Breast epithelium (tissue), 4 donors: ENCODE data around the gene THPO. TPM values are rescaled to one million over a fixed set of nuclear protein-coding genes. Genes with fewer than 3 reads are reported as not detected.
A peak's percentile ranks its signal among the peaks of the same experiment; 100 is the strongest.

Experiments used
- DNase-seq, 2 donors: peaks; one replicate each; pipeline ENCODE4 v3.0.0-alpha.2; 2019; ENCODE audit warnings: low spot score in 2 of 2
- H3K27ac ChIP-seq, 2 donors: fragments of 200-600 bp; sonication (generic) in 1 of 2; one replicate each; pipeline ENCODE4 v1.5.1; 2016 to 2019; ENCODE audit warnings: mild to moderate bottlenecking in 1 of 2
- H3K27me3 ChIP-seq, 2 donors: fragments of 200-600 bp; sonication (generic) in 1 of 2; one replicate each; pipeline versions ENCODE4 v1.5.1 to v1.6.0; 2017 to 2019; ENCODE audit warnings: control low read depth in 1 of 2, mild to moderate bottlenecking in 1 of 2
- H3K36me3 ChIP-seq: fragments of 200-600 bp; one replicate; pipeline ENCODE4 v1.5.1; 2019
- H3K4me1 ChIP-seq, 2 donors: fragments of 200-600 bp; sonication (generic); one replicate each; pipeline ENCODE4 v1.5.1; 2016 to 2019; ENCODE audit warnings: control low read depth in 1 of 2
- H3K4me3 ChIP-seq, 3 donors: fragments of 200-600 bp; sonication (generic); 1 replicate in 2 of 3; 2 replicates in 1 of 3; pipeline ENCODE4 v1.5.1; 2016 to 2019; ENCODE audit warnings: mild to moderate bottlenecking in 3 of 3, moderate library complexity in 2 of 3
- H3K9me3 ChIP-seq, 2 donors: fragments of 200-600 bp; sonication (generic) in 1 of 2; one replicate each; pipeline ENCODE4 v1.5.1; 2016 to 2019; ENCODE audit warnings: control low read depth in 1 of 2
- POLR2A ChIP-seq: fragments of 450-650 bp; IDR thresholded peaks from one replicate; pipeline ENCODE4 v1.6.1; 2016; ENCODE audit warnings: antibody characterized with exemption, mild to moderate bottlenecking, moderate library complexity
- POLR2AphosphoS5 ChIP-seq, 3 donors: sonication (generic); formaldehyde crosslinking; IDR thresholded peaks; one replicate each; pipeline ENCODE4 v1.6.1; 2017; ENCODE audit warnings: antibody characterized with exemption in 3 of 3
- intact Hi-C: fragments of 100-400 bp; cut with DNase I; formaldehyde crosslinking; loops from one replicate; pipeline ENCODE4 v1.15.1; 2023; ENCODE audit warnings: low total_unique reads
- total RNA-seq, 3 donors: library from RNA; depleted of rRNA; stranded (reverse); fragments of >200 nt; gene quantifications; one replicate each; pipeline ENCODE4 v1.1.0, GENCODE V29; 2016
- TF ChIP-seq, protein P1 (sequence below), 3 donors: fragments of 450-650 bp; IDR thresholded peaks; one replicate each; pipeline ENCODE4 v1.5.1; 2016 to 2017; ENCODE audit warnings: antibody characterized with exemption in 3 of 3, mild to moderate bottlenecking in 3 of 3, moderate library complexity in 3 of 3

Gene THPO
- total RNA-seq, 3 donors from 2014 or later: 0.64 to 1.3 (median 0.73) TPM

DNA sequence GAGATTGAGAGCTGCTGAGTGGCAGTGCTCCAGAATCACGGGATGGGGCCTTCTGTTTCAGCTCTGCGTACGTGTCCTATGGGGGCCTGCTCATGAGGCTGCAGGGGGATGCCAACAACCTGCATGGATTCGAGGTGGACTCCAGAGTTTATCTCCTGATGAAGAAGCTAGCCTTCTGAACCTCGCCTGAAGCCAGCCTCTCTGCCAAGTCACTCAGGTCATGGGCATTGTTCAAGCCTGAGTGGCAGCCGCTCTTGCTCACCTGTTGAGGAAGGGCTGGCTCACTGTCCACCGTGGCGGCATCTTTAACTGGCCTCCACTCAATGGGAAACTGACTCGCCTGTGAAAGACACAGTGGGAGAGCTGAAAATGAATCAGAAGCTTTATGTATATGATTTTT lies 9.9 kb downstream of the THPO start:
- H3K27ac ChIP-seq: no peak overlapping the region

DNA sequence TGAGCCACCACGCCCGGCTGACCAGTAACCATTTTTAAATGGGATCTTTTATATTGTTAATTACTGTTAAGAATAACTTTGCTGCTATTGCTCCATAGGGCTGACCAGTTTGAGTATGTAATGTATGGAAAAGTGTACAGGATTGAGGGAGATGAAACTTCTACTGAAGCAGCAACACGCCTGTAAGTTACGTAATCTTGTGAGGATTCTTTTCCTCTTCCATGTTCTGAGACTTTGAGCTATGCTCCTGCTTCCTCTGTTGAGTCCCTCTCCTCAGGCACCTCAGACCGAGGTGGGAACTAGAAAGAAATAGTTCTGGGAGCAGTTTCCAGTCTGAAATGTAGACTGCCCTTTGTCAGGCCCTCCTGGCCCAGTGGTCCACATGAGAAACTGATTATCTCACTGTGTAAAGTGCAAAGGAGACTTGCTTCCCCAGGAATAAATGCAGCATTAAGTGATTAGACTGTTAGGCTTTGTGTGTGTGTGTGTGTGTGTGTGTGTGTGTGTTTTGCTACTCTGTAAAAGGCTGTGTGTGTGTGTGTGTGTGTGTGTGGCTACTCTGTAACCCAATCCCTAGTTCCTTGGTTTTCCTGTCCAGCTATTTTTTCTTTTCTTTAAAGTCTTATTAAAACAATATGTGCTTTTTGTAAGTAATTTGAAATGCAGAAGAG lies 11.3 kb downstream of the THPO start:
- H3K4me3 ChIP-seq: no peak overlapping the region
- intact Hi-C loops: no loop called here
- TF ChIP-seq, protein P1, sequence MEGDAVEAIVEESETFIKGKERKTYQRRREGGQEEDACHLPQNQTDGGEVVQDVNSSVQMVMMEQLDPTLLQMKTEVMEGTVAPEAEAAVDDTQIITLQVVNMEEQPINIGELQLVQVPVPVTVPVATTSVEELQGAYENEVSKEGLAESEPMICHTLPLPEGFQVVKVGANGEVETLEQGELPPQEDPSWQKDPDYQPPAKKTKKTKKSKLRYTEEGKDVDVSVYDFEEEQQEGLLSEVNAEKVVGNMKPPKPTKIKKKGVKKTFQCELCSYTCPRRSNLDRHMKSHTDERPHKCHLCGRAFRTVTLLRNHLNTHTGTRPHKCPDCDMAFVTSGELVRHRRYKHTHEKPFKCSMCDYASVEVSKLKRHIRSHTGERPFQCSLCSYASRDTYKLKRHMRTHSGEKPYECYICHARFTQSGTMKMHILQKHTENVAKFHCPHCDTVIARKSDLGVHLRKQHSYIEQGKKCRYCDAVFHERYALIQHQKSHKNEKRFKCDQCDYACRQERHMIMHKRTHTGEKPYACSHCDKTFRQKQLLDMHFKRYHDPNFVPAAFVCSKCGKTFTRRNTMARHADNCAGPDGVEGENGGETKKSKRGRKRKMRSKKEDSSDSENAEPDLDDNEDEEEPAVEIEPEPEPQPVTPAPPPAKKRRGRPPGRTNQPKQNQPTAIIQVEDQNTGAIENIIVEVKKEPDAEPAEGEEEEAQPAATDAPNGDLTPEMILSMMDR (IDR thresholded peaks at IDR 0.05): no peak
- no peak for TF ChIP-seq POLR2A
- TF ChIP-seq POLR2AphosphoS5 (IDR thresholded peaks at IDR 0.05): no peak
- no peaks in the 10 kb centered on the region for H3K27me3 ChIP-seq
- H3K4me1 ChIP-seq: no peaks in the 10 kb centered on the region
- no peak overlapping the region for H3K27ac ChIP-seq
- H3K9me3 ChIP-seq: no peaks in the 10 kb centered on the region
- no peak for DNase-seq
- H3K36me3 ChIP-seq: no peaks in the 10 kb centered on the region

More for the DNA sequence above, 9.9 kb downstream of the THPO start:
- TF ChIP-seq, protein P1 (IDR thresholded peaks at IDR 0.05): no peak
- no peak for TF ChIP-seq POLR2AphosphoS5 (IDR thresholded peaks at IDR 0.05)
- no peak for TF ChIP-seq POLR2A
- Histone ChIP-seq H3K4me3 (no peak overlapping the region), H3K27me3 (no peaks in the 10 kb centered on the region), H3K9me3 (no peaks in the 10 kb centered on the region), H3K36me3 (no peaks in the 10 kb centered on the region), H3K4me1 (no peaks in the 10 kb centered on the region)
- DNase-seq: no peak
- intact Hi-C loops: no loop called here

DNA sequence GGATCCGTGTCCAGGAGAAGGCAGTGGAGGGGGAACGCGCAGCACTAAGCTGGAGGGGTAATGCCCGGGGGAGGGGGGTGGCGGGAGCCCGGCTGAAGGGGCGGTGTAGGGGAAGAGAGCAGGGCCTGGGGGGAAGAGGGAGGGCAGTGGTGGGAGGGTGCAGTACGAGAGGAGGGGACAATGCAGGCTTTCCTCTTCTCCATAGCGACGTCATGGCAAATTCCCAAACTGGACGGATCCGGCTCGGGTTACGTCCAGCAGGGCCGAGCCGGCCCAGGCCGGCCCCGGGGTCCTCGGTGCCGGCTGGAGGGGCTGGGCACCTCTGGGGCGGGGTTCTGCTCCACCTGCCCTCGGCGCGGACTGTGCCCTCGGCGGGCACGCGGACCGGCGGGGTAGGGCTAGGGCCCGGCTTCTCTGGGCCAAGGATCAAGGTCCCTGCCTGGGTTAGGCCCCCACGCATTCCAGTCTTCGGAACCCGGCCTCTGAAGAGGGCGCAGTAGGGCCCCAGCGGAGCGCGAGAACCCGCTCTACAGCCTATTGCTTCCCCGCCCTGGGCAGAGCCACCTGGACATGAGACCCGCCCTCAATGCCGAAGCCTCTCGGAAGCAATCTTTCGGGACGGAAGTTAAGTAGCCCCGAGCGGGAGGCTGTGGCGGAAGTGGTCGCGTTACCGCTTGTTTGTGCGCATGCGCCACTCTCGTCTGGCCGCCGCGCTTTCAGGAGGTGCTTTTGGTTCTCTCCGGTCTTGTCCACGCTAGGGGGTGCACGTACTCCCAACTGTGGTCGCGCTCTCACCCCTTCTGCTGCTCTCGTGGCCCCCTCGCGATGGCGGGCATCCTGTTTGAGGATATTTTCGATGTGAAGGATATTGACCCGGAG lies 15.1 kb downstream of the THPO start:
- H3K9me3 ChIP-seq: no peaks in the 10 kb centered on the region
- peak; percentile 94 to 96 for DNase-seq
- peaks cover 0 to 10% of the 10 kb centered on the region in 2 donors for H3K4me1 ChIP-seq
- peak; percentile 53 for TF ChIP-seq POLR2A
- TF ChIP-seq POLR2AphosphoS5 (IDR thresholded peaks at IDR 0.05): peak; percentile 64 to 80 (median 77)
- TF ChIP-seq, protein P1 (IDR thresholded peaks at IDR 0.05): peak; percentile 32 to 51 (median 50)
- H3K36me3 ChIP-seq: no peaks in the 10 kb centered on the region
- intact Hi-C loops: no loop called here
- H3K27me3 ChIP-seq: no peaks in the 10 kb centered on the region
- peak overlapping the region; percentile 99 to 100 for H3K27ac ChIP-seq
- H3K4me3 ChIP-seq: peak overlapping the region; percentile 70 to 98 (median 88)

DNA sequence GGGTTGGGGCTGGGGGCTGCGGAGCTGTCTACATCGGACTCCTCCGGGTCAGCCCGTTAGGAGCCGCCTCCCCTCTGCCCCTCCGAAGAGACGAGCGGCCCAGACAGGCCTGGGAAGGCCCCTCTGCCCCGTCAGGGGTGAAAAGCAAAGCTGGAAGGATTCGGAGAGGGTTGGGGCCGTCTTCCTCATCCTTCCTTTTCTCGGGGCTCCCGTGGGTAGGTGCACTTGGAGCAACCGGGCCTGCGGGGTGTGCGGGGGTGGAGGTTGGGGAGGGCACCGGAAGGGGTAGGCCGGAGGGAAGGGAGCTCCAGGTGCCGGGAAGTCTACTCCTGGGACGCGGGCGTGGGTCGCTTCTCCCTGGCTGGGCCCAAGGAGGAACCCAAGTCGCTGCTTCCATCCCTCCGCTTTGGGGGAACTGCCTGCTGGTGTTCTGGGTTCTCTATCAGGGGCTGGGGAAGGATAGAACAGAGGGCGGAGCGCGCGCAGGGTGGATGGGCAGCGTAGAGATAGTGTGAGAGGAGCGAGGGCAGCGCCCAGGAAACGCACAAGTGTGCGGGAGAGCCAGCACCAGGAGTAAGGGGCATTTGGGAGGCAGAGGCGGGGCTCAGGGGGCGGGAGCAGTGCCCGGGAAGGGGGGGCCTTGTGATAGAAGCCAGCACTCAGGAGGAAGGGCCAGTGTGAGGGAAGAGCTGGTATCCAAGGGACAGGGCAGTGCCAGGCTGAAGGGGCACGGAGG lies 15.9 kb downstream of the THPO start:
- Histone ChIP-seq H3K27me3 (no peaks in the 10 kb centered on the region), H3K9me3 (no peaks in the 10 kb centered on the region), H3K4me3 (peak overlapping the region; percentile 70 to 98 (median 88)), H3K4me1 (peaks cover 0 to 10% of the 10 kb centered on the region in 2 donors), H3K27ac (peak overlapping the region; percentile 99 to 100), H3K36me3 (no peaks in the 10 kb centered on the region)
- no peak for TF ChIP-seq POLR2AphosphoS5 (IDR thresholded peaks at IDR 0.05)
- peak; percentile 5 for TF ChIP-seq POLR2A
- DNase-seq: peak in 1 of 2 donors; percentile 67
- intact Hi-C loops: loop anchor here (1.0 kb wide), 1 partner anchor 24 kb away; no protein-coding TSS in a partner anchor

DNA sequence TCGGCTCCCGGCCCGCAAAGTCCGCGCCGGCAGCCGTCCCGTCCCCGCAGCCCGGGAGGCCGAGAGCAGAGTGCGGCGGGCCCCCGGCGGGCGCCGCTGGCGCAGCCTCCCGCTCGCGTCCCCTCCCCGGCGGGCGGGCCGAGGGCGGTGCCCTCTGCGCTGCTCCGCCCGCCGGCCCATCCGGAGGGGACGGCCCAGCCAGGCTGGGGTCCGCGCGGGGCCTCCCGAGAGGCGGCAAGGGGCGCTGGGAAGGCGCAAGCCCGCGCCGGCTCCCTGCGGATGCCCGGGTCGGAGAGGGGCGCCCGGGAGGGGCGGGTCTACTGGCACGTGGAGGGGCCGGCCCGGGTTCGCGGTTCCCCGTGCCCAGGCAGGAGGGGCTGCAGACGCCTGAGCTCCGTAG lies 16.5 kb downstream of the THPO start, which contains the start of the genes CLCN2 and POLR2H:
Gene CLCN2, minus strand, starts transcription at position 74 of the 400 bp plus-strand sequence. CDS start 126 bp downstream, outside the sequence.
Gene POLR2H, plus strand, starts transcription at position 179 of the 400 bp plus-strand sequence. CDS start 1,783 bp downstream, outside the sequence.
- H3K27ac ChIP-seq: peak within 1 kb of the TSS; percentile 99 to 100
- H3K9me3 ChIP-seq: no peaks in the 10 kb centered on the region
- H3K4me1 ChIP-seq: peaks cover 0 to 10% of the 10 kb centered on the region in 2 donors
- TF ChIP-seq POLR2A (peak; percentile 5), POLR2AphosphoS5 (IDR thresholded peaks at IDR 0.05) (peak in 2 of 3 donors; percentile 29 to 31)
- TF ChIP-seq, protein P1 (IDR thresholded peaks at IDR 0.05): no peak
- H3K27me3 ChIP-seq: no peaks in the 10 kb centered on the region
- no peaks in the 10 kb centered on the region for H3K36me3 ChIP-seq
- peak within 1 kb of the TSS; percentile 70 to 98 (median 88) for H3K4me3 ChIP-seq
- intact Hi-C loops: loop anchor here (1.0 kb wide), 1 partner anchor 23 kb away; no protein-coding TSS in a partner anchor
- DNase-seq: no peak
